T1000 (cell line): ENCODE measurements around the gene ZBTB7A.
"Not testable (repeated sequence)": the region's sequence is repeated elsewhere in the genome, so short reads cannot be mapped to it uniquely, and the experiment has no call there.

ENCODE experiments used
- DNase-seq: peaks from one replicate; lab custom pipeline; 2025; ENCODE audit warnings: mixed read lengths; lab: John Stamatoyannopoulos, UW

The ZBTB7A gene

GRCh38 chr19:4016486-4016885 lies 50.2 kb downstream of the ZBTB7A start:
- no peak for DNase-seq

GRCh38 chr19:4015705-4016402 lies 50.8 kb downstream of the ZBTB7A start:
- no peak for DNase-seq

- DNase-seq: no peak
Measured at GRCh38 chr19:4014541-4015491, 51.9 kb downstream of the ZBTB7A start.

- DNase-seq: no peak
Measured at GRCh38 chr19:4013886-4014540, 52.7 kb downstream of the ZBTB7A start.

- DNase-seq: no peak
Measured at GRCh38 chr19:4012975-4013634, 53.6 kb downstream of the ZBTB7A start.

GRCh38 chr19:4012092-4012974 lies 54.4 kb downstream of the ZBTB7A start:
- no peak for DNase-seq

GRCh38 chr19:4011430-4011829 lies 55.3 kb downstream of the ZBTB7A start:
- DNase-seq: not testable (repeated sequence)

GRCh38 chr19:4010808-4011110 lies 55.9 kb downstream of the ZBTB7A start:
- no peak for DNase-seq

GRCh38 chr19:4009990-4010807 lies 56.5 kb downstream of the ZBTB7A start:
- no peak for DNase-seq

GRCh38 chr19:4007836-4008539 lies 58.7 kb downstream of the ZBTB7A start:
- no peak for DNase-seq

- peak; percentile 94 for DNase-seq
Measured at GRCh38 chr19:4007021-4007835, 59.5 kb downstream of the ZBTB7A start, which contains the start of gene PIAS4. TSS of gene PIAS4 (plus strand) at chr19:4007736. CDS start at chr19:4007761, 25 bp downstream.

GRCh38 chr19:4005436-4005835 lies 61.3 kb downstream of the ZBTB7A start:
- DNase-seq: not testable (repeated sequence)

- not testable (repeated sequence) for DNase-seq
Measured at GRCh38 chr19:4000798-4001197, 65.9 kb downstream of the ZBTB7A start.

- DNase-seq: not testable (repeated sequence)
Measured at GRCh38 chr19:3998667-3999412, 67.9 kb downstream of the ZBTB7A start.

- no peak for DNase-seq
Measured at GRCh38 chr19:3995607-3996006, 71.1 kb downstream of the ZBTB7A start.
